Keratinocyte (primary cell): ENCODE data around the gene MAP3K14. TPM values are rescaled to one million over a fixed set of nuclear protein-coding genes. Genes with fewer than 3 reads are reported as not detected.

Experiments
- DNase-seq: peaks from one replicate; pipeline ENCODE4 v3.0.0-alpha.2; 2011; ENCODE audit warnings: low read depth, missing footprints, low spot score
- FAIRE-seq: peaks from 2 replicates; lab custom pipeline; 2011; peaks lifted over from hg19 to GRCh38; lab: Jason Lieb, UNC
- H2AFZ ChIP-seq: 2 replicates; pipeline ENCODE4 v1.6.0; 2012; ENCODE audit warnings: low read length, control low read depth, inconsistent platforms; ENCODE audit not compliant: control insufficient read depth
- H3K27ac ChIP-seq: 2 replicates; pipeline ENCODE4 v1.5.1; 2011; ENCODE audit warnings: low read length; ENCODE audit not compliant: control insufficient read depth, insufficient read depth
- H3K27me3 ChIP-seq: 3 replicates; pipeline ENCODE4 v1.6.0; 2011; ENCODE audit warnings: low read length; ENCODE audit not compliant: control insufficient read depth, insufficient read depth; ENCODE audit errors: extremely low read depth
- H3K36me3 ChIP-seq, 2 experiments: 2 replicates in 1 of 2; 3 replicates in 1 of 2; pipeline ENCODE4 v1.5.1; 2011; ENCODE audit warnings: low read length in 2 of 2, mild to moderate bottlenecking in 1 of 2; ENCODE audit not compliant: control insufficient read depth in 2 of 2, insufficient read depth in 2 of 2; ENCODE audit errors: extremely low read depth in 1 of 2
- H3K4me1 ChIP-seq: 3 replicates; pipeline ENCODE4 v1.5.1; 2011; ENCODE audit warnings: low read length; ENCODE audit not compliant: control insufficient read depth, insufficient read depth; ENCODE audit errors: extremely low read depth
- H3K4me2 ChIP-seq: 3 replicates; pipeline ENCODE4 v1.6.0; 2011; ENCODE audit warnings: low read depth, low read length; ENCODE audit not compliant: control insufficient read depth, insufficient read depth; ENCODE audit errors: extremely low read depth
- H3K4me3 ChIP-seq, 3 experiments: fragments of 200-600 bp in 1 of 3; sonication (generic) in 1 of 3; 2 replicates in 2 of 3; 3 replicates in 1 of 3; pipeline ENCODE4 v1.5.1; 2011 to 2016; ENCODE audit warnings: low read length in 3 of 3, mild to moderate bottlenecking in 3 of 3, control low read depth in 2 of 3, inconsistent platforms in 1 of 3, low read depth in 1 of 3, mixed read lengths in 1 of 3, mixed run types in 1 of 3, moderate library complexity in 1 of 3; ENCODE audit not compliant: control insufficient read depth in 2 of 3, insufficient read depth in 2 of 3; ENCODE audit errors: extremely low read depth in 1 of 3
- H3K79me2 ChIP-seq: 2 replicates; pipeline ENCODE4 v1.6.0; 2012; ENCODE audit warnings: low read length; ENCODE audit not compliant: control insufficient read depth, insufficient read depth
- H3K9ac ChIP-seq: 3 replicates; pipeline ENCODE4 v1.6.0; 2011; ENCODE audit warnings: low read length; ENCODE audit not compliant: control insufficient read depth, insufficient read depth; ENCODE audit errors: extremely low read depth
- H3K9me1 ChIP-seq: 3 replicates; pipeline ENCODE4 v1.6.0; 2011; ENCODE audit warnings: low read length; ENCODE audit not compliant: control insufficient read depth, insufficient read depth; ENCODE audit errors: extremely low read depth
- H3K9me3 ChIP-seq: 2 replicates; pipeline ENCODE4 v1.5.1; 2012; ENCODE audit warnings: low read depth, low read length; ENCODE audit not compliant: control insufficient read depth
- H4K20me1 ChIP-seq: 3 replicates; pipeline ENCODE4 v1.6.0; 2011; ENCODE audit warnings: low read length; ENCODE audit not compliant: control insufficient read depth, insufficient read depth; ENCODE audit errors: extremely low read depth
- CTCF ChIP-seq, 3 experiments: IDR thresholded peaks in 1 of 3; conservative IDR thresholded peaks in 1 of 3; optimal IDR thresholded peaks in 1 of 3; 2 replicates in 2 of 3; 3 replicates in 1 of 3; pipeline versions ENCODE3 to v1.5.1; 2011; ENCODE audit warnings: low read length in 3 of 3, mild to moderate bottlenecking in 3 of 3, moderate library complexity in 2 of 3, control low read depth in 1 of 3, inconsistent platforms in 1 of 3; ENCODE audit not compliant: insufficient read depth in 2 of 3; ENCODE audit errors: extremely low read depth in 1 of 3
- EZH2 ChIP-seq: IDR thresholded peaks from one replicate; pipeline ENCODE4 v1.6.1; 2012; ENCODE audit warnings: inconsistent platforms, mild to moderate bottlenecking, low read length, moderate library complexity
- dilution Hi-C: fragments of 300-500 bp; cut with MboI; formaldehyde crosslinking; loops from one replicate; pipeline ENCODE4 v1.7.0; 2020; ENCODE audit warnings: low sequenced_read_pairs; ENCODE audit not compliant: extremely low pct_ligation_motif_present
- polyA plus RNA-seq, 5 experiments: library from polyadenylated mRNA; depleted of rRNA in 3 of 5; stranded (reverse) in 3 of 5; stranded (forward) in 1 of 5; unstranded in 1 of 5; fragments of >200 nt; gene quantifications; 1 replicate in 1 of 5; 2 replicates in 3 of 5; 3 replicates in 1 of 5; pipeline versions ENCODE4 v1.2.1 to v1.2.3, GENCODE V29; 2011 to 2012; ENCODE audit warnings: missing spikeins in 2 of 5, low read depth in 1 of 5, low replicate concordance in 1 of 5

MAP3K14 gene
- polyA plus RNA-seq, 1 donor (not counting 4 experiments of a cell fraction or from before 2014, with no cell fraction given) = 6.5 TPM

GRCh38 chr17:45290269-45290765 lies 26.5 kb downstream of the MAP3K14 start:
- Histone ChIP-seq H3K9me1 (peaks cover 14% of the 10 kb centered on the region), H4K20me1 (peaks cover 4% of the 10 kb centered on the region), H3K9me3 (no peaks in the 10 kb centered on the region), H3K79me2 (peaks cover 47% of the 10 kb centered on the region), H3K9ac (no peak overlapping the region), H3K27me3 (no peaks in the 10 kb centered on the region), H2AFZ (no peak overlapping the region), H3K27ac (no peak overlapping the region), H3K36me3 (peaks cover 32 to 46% of the 10 kb centered on the region in 2 experiments), H3K4me1 (peaks cover 29% of the 10 kb centered on the region), H3K4me3 (no peak overlapping the region), H3K4me2 (no peak overlapping the region)
- TF ChIP-seq CTCF (optimal IDR thresholded peaks at IDR 0.05 in 1 of 3, IDR thresholded peaks at IDR 0.05 in 1 of 3, conservative IDR thresholded peaks at IDR 0.05 in 1 of 3; ENCODE audit: extremely low read depth in 1 of 3, insufficient read depth in 2 of 3, low read length in 3 of 3) (no peak), EZH2 (no peak)
- no peak for DNase-seq
- FAIRE-seq = no peak
- dilution Hi-C loops = no loop called here

- no peaks in the 10 kb centered on the region for H3K27me3 ChIP-seq
- no peak overlapping the region for H3K9ac ChIP-seq
- dilution Hi-C loops = no loop called here
- H3K9me1 ChIP-seq = peaks cover 14% of the 10 kb centered on the region
- H2AFZ ChIP-seq = no peak overlapping the region
- H3K9me3 ChIP-seq = no peaks in the 10 kb centered on the region
- H3K79me2 ChIP-seq = peaks cover 40% of the 10 kb centered on the region
- H3K27ac ChIP-seq = no peak overlapping the region
- H3K36me3 ChIP-seq = peaks cover 33 to 52% of the 10 kb centered on the region in 2 experiments
- no peak for TF ChIP-seq EZH2
- TF ChIP-seq CTCF (optimal IDR thresholded peaks at IDR 0.05 in 1 of 3, IDR thresholded peaks at IDR 0.05 in 1 of 3, conservative IDR thresholded peaks at IDR 0.05 in 1 of 3; ENCODE audit: extremely low read depth in 1 of 3, insufficient read depth in 2 of 3, low read length in 3 of 3) = no peak
- peaks cover 4% of the 10 kb centered on the region for H4K20me1 ChIP-seq
- no peak overlapping the region for H3K4me3 ChIP-seq
- H3K4me2 ChIP-seq = no peak overlapping the region
- no peak for FAIRE-seq
- H3K4me1 ChIP-seq = peaks cover 26% of the 10 kb centered on the region
- no peak for DNase-seq
These were observed 27.2 kb downstream of the MAP3K14 start for GRCh38 chr17:45289301-45290268.
